NCI-H345 treated with DMSO at 0.1 percent for 48 hours (cell line): Measurements from ENCODE around the gene RFX6.
A peak's percentile ranks its signal among the peaks of the same experiment; 100 is the strongest.
"Not testable (repeated sequence)": the region's sequence is repeated elsewhere in the genome, so short reads cannot be mapped to it uniquely, and the experiment has no call there.

Experiments
- DNase-seq: peaks from one replicate; lab custom pipeline; 2025; ENCODE audit not compliant: unreplicated experiment; lab: John Stamatoyannopoulos, UW

The RFX6 gene

DNA sequence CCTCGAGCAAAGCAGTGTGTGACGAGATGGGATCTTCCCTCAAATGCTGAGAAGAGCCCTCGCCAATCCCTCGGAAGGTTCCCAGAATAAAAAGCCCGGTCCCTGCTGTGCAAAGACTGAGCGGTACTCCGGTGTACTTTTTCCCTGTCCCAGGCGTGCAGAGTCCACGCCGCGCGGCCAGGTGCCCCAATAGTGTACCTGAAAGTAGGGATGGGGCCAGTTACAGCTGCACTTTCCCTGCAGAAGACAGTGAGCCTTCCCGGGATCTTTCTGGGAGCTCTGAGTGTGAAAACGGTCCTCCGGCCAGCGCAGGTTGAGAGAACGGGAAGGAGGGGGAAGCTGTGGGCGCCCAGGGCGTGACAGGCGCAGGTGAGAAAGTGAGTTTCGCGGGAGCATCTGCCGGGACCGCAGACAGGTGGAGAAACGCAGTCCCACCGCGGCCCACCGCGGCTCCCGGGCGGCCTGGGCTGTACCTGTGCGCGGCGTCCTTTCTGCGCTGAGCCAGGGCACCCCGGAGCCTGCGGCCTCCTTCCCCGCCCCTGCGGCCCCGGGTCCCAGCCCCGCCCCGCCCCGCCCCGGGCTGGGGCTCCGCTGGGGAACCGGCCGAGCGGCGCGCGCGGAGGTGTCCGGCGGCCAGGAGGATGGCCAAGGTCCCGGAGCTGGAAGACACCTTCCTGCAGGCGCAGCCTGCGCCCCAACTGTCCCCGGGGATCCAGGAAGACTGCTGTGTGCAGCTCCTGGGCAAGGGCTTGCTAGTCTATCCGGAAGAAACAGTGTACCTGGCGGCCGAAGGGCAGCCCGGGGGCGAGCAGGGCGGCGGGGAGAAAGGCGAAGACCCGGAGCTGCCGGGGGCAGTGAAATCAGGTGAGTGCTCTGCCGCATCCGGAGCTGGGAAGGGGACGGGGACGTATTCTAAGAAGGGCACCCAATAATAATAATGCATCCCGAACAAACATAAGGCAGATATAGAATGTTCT lies at the start of gene RFX6:
TSS of gene RFX6 (plus strand) at position 608 of the 977 bp plus-strand sequence. CDS start at position 642, 34 bp downstream.
- no peak for DNase-seq

GRCh38 chr6:116827561-116828240 lies 49.3 kb upstream of the RFX6 start:
- no peak for DNase-seq

GRCh38 chr6:116828983-116829382 lies 48.1 kb upstream of the RFX6 start, which contains the start of gene GPRC6A:
Gene GPRC6A, minus strand, starts transcription at chr6:116829083. Its CDS starts 70 bp downstream, at chr6:116829013.
- no peak for DNase-seq

DNA sequence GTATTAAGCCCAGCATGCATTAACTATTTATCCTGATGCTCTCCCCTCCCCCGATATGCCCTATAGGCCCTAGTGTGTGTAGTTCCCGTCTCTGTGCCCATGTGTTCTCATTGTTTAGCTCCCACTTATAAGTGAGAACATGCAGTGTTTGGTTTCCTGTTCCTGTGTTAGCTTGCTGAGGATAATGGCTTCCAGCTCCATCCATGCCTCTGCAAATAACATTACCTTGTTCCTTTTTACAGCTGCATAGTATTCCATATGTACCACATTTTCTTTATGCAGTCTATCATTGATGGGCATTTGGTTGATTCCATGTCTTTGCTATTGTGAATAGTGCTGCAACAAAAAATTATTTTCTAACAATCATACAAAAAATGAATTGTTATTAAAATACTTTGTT lies 42.5 kb upstream of the RFX6 start:
- DNase-seq, result not testable (repeated sequence)

GRCh38 chr6:116836606-116837342 lies 40.3 kb upstream of the RFX6 start:
- no peak for DNase-seq

DNA sequence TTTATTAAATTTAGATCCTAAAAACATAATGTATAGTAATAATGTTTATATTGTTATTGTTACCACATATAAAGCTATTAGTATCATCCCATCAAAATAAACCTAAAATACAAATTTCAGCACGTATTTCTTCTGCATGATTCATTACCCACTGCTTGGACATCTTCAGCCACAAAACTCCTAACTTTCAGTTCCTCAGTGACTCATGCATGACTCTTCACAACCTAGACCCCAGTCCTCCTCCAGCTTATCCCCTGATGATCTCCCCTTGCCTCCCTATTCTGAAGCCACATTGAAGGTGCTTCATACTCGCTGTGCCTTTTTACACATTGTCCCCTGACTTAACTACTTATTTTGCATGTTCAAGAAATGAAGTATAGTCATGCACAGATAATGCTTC lies 37.0 kb upstream of the RFX6 start:
- DNase-seq, result no peak

- no peak for DNase-seq
Observed at GRCh38 chr6:116842459-116842858, 34.6 kb upstream of the RFX6 start.

DNA sequence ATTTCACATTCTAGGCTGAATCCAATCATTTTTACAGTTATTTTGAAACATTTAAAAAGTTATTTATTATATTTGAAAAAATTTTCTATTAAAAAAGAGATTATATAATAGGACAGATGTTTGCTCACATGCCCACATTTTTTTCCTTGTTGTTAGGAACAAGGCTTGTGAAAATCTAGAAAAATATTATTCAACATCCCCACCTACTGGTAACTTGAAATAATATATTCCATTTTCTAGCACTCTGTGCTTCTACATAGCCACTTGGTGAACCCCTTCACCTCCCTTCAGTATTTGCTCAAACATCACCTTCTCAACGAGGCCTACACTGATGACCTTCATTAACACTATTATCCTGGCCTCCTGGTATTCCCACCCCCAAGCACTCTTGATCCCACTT lies 29.8 kb upstream of the RFX6 start:
- peak; percentile 14 for DNase-seq

- no peak for DNase-seq
Observed at GRCh38 chr6:116858060-116858459, 19.0 kb upstream of the RFX6 start.

DNA sequence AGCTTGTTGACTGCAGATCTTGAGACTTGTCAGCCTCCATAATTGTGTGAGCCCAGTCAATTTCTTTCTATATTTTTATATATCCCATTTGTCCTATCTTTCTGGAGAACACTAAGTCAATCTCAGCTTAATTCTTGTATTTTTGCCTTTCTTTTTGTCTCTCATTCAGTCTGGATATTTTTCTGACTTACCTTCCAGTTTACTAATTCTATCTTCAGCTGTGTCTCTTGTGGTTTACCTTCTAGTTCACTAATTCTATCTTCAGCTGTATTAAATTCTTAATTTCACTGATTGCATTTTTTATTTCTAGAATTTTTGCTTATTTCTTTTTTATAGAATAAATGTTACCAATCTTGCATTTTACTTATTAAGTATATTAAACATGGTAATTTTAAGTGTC lies 17.8 kb upstream of the RFX6 start:
- DNase-seq, result no peak

- no peak for DNase-seq
Observed at GRCh38 chr6:116866281-116866871, 10.7 kb upstream of the RFX6 start.

- no peak for DNase-seq
Observed at GRCh38 chr6:116872771-116873170, 4.3 kb upstream of the RFX6 start.

DNA sequence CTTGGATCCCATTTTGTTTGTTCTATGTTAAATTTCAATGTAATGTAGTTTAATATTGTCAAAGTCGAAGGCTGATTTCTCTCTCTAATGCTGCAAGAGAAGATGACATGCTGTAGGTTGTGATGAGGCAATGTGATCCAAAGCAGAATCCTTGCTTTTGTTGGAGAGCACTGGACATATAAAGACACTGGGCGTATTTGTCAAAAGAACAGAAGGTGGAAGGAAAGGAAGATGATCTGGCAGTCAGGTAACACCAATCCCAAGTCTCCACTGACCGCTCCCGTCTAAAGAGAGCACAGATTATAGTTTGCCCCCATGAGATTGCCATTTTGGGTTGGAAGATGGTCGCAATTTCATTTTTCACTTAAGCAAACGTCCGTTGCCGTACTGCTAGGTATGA lies 935 bp upstream of the RFX6 start:
- no peak for DNase-seq

DNA sequence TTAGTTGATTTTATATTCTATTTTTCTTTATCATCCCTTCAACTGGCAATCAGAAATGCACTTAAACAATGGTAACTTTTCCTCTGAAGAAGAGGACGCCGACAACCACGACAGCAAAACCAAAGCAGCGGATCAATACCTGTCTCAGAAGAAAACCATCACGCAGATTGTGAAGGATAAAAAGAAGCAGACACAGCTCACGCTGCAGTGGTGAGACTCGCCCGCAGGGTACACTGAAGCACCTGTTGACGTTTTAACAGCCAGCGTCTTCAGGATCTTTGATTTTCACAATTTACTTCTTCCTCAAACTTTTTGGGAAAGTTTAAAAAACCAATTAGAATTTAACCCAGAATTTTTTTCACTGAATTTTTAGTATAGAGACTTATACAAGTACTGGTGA lies 701 bp downstream of the RFX6 start:
- DNase-seq, result no peak

GRCh38 chr6:116881236-116881635 lies 4.2 kb downstream of the RFX6 start:
- no peak for DNase-seq

GRCh38 chr6:116883005-116883404 lies 6.0 kb downstream of the RFX6 start:
- DNase-seq, result no peak

DNA sequence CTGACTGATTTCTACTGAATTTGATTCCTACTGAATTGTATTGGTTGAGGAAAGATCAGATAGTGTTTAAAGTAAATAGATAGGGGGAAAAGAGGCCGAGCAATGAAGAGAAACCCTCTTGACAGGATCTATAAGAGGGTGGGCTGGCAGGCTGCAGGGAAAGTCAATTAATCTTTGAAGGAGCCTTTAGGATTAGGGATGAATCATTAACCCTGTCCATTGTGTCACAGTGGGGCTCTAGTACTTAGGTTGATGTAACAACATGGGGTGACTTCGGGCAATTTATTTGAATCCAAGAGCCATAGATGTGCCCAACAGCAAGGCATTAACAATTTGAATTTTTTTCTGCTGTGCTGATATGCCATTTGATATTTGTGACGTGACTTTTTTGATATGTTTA lies 7.5 kb downstream of the RFX6 start:
- no peak for DNase-seq

GRCh38 chr6:116887168-116887567 lies 10.1 kb downstream of the RFX6 start:
- DNase-seq, result no peak

- DNase-seq, result no peak
Observed at GRCh38 chr6:116887894-116888293, 10.9 kb downstream of the RFX6 start.

GRCh38 chr6:116888732-116889360 lies 11.8 kb downstream of the RFX6 start:
- no peak for DNase-seq

DNA sequence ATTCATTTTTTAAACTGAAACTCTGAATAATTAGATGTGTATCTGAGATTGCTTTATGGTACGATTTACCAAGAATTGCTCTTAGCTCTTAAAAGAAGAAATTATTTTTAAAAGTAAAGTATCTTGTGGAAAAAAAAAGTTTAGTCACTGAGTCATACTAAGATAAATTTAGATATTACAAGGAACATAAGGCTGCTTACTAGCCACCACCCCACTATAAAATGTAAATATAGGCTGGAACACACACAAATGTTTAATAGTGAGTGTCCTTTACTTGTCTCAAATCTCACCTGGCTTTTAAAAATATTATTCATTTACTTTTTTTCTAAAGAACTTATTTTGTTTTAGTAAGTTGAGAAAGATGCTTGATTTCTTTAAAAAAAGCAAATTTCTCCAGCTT lies 17.6 kb downstream of the RFX6 start:
- DNase-seq, result no peak
